K562 (cell line): ENCODE results near the gene ZC3H18. TPM values are rescaled to one million over a fixed set of nuclear protein-coding genes. Genes with fewer than 3 reads are reported as not detected.

Experiments used
- ATAC-seq: fragments of 200-7000 bp; cut with Tn5 transposase; 3 replicates; pipeline ENCODE4 v1.9.1; 2020; ENCODE audit warnings: moderate library complexity
- Bru-seq: library from RNA; stranded (reverse); fragments of 400-500 nt; gene quantifications from one replicate; lab custom pipeline; 2021; lab: Mats Ljungman, UMichigan
- BruChase-seq, 2 experiments: library from RNA; stranded (reverse); fragments of 400-500 nt; gene quantifications; one replicate each; lab custom pipeline; 2021; lab: Mats Ljungman, UMichigan
- BruUV-seq: library from RNA; stranded (reverse); fragments of 400-500 nt; replicated peaks from 2 replicates; lab custom pipeline; 2021; lab: Mats Ljungman, UMichigan
- CTCF ChIA-PET: fragments of 300-600 bp; formaldehyde crosslinking; extraction: SDS; loops from one replicate; lab custom pipeline; 2021; ENCODE audit warnings: low intra/inter-chr PET ratio; lab: Yijun Ruan, JAX
- POLR2A ChIA-PET: fragments of 300-600, 350-650 bp; sonication (Branson Sonifier 250); formaldehyde crosslinking; extraction: SDS; loops from one replicate; lab custom pipeline; 2021; ENCODE audit warnings: antibody characterized with exemption, inconsistent platforms; lab: Yijun Ruan, JAX
- DNase-seq, 4 experiments: peaks; one replicate each; pipeline versions ENCODE4 v3.0.0 to v3.0.0-alpha.2; 2011 to 2018; ENCODE audit warnings: low spot score in 3 of 4, mixed read lengths in 3 of 4; ENCODE audit errors: extremely low read depth in 1 of 4
- FAIRE-seq: peaks from 2 replicates; lab custom pipeline; 2011; peaks lifted over from hg19 to GRCh38; lab: Jason Lieb, UNC
- H2AFZ ChIP-seq: 2 replicates; pipeline ENCODE4 v1.6.0; 2011; ENCODE audit warnings: low read depth, low read length, control low read depth, inconsistent platforms
- H3K27ac ChIP-seq: fragments of 200-600 bp; 3 replicates; pipeline ENCODE4 v1.8.0; 2011; ENCODE audit warnings: low read depth, mild to moderate bottlenecking, control low read depth, inconsistent platforms, low read length, moderate library complexity, mixed read lengths; ENCODE audit errors: extremely low read depth
- H3K27me3 ChIP-seq, 2 experiments: fragments of 300-600 bp in 1 of 2; 2 replicates in 1 of 2; 3 replicates in 1 of 2; pipeline versions ENCODE4 v1.6.0 to v1.8.0; 2011; ENCODE audit warnings: inconsistent platforms in 2 of 2, low read length in 2 of 2, mild to moderate bottlenecking in 1 of 2, mixed read lengths in 1 of 2, moderate library complexity in 1 of 2; ENCODE audit not compliant: control insufficient read depth in 2 of 2, insufficient read depth in 2 of 2
- H3K36me3 ChIP-seq: fragments of 300-600 bp; 3 replicates; pipeline ENCODE4 v1.8.0; 2011; ENCODE audit warnings: mild to moderate bottlenecking, low read length, inconsistent platforms; ENCODE audit not compliant: control insufficient read depth, insufficient read depth
- H3K4me1 ChIP-seq, 2 experiments: fragments of 200-600 bp in 1 of 2; replicated peaks in 1 of 2; 2 replicates in 1 of 2; 3 replicates in 1 of 2; pipeline versions ENCODE4 v1.5.1 to v1.8.0; 2011; ENCODE audit warnings: inconsistent platforms in 2 of 2, low read length in 2 of 2, mild to moderate bottlenecking in 1 of 2, mixed read lengths in 1 of 2, moderate library complexity in 1 of 2; ENCODE audit not compliant: control insufficient read depth in 2 of 2, insufficient read depth in 2 of 2
- H3K4me2 ChIP-seq: 2 replicates; pipeline ENCODE4 v1.6.1; 2011; ENCODE audit warnings: low read length, control low read depth, inconsistent platforms, mixed read lengths; ENCODE audit not compliant: insufficient read depth
- H3K4me3 ChIP-seq: fragments of 200-600 bp; sonication (generic), shearing (Covaris generic); 2 replicates; pipeline ENCODE4 v1.5.1; 2016; ENCODE audit warnings: control low read depth, inconsistent platforms
- H3K79me2 ChIP-seq: fragments of 200-600 bp; 3 replicates; pipeline ENCODE4 v1.8.0; 2011; ENCODE audit warnings: low read length, inconsistent platforms; ENCODE audit not compliant: control insufficient read depth, insufficient read depth
- H3K9ac ChIP-seq, 2 experiments: 2 replicates each; pipeline versions ENCODE4 v1.6.0 to v1.6.1; 2011; ENCODE audit warnings: low read depth in 2 of 2, low read length in 2 of 2, control low read depth in 1 of 2, inconsistent platforms in 1 of 2, mild to moderate bottlenecking in 1 of 2, mixed read lengths in 1 of 2; ENCODE audit not compliant: insufficient read depth in 1 of 2
- H3K9me1 ChIP-seq: one replicate; pipeline ENCODE4 v1.6.0; 2011; ENCODE audit warnings: inconsistent platforms, mild to moderate bottlenecking, low read length, moderate library complexity; ENCODE audit not compliant: control insufficient read depth, insufficient read depth
- H3K9me3 ChIP-seq: replicated peaks from 2 replicates; pipeline ENCODE4 v1.5.1; 2011; ENCODE audit warnings: low read depth, low read length, inconsistent platforms; ENCODE audit not compliant: control insufficient read depth, insufficient read depth
- H4K20me1 ChIP-seq: replicated peaks from 2 replicates; pipeline ENCODE4 v1.6.1; 2011; ENCODE audit warnings: low read length, inconsistent platforms, mixed read lengths; ENCODE audit not compliant: control insufficient read depth, insufficient read depth
- CEBPZ ChIP-seq: fragments of 150-350 bp; IDR thresholded peaks from 2 replicates; pipeline ENCODE4 v1.6.1; 2014; ENCODE audit warnings: low read depth, mild to moderate bottlenecking, low read length, borderline replicate concordance
- GATAD2B ChIP-seq: fragments of 450-650 bp; IDR thresholded peaks from 2 replicates; pipeline ENCODE4 v1.6.1; 2017; ENCODE audit warnings: mild to moderate bottlenecking, borderline replicate concordance
- MBD1 ChIP-seq: fragments of 250-450 bp; sonication (Bioruptor Pico); IDR thresholded peaks from 2 replicates; pipeline ENCODE4 v1.8.0; 2022; ENCODE audit warnings: inconsistent platforms
- MEF2D ChIP-seq: conservative IDR thresholded peaks from 2 replicates; pipeline ENCODE4 v1.6.1; 2016; ENCODE audit warnings: low read depth, missing genetic modification characterization, missing compliant biosample characterization
- MTA1 ChIP-seq: fragments of 450-650 bp; IDR thresholded peaks from 2 replicates; pipeline ENCODE4 v1.6.1; 2017; ENCODE audit warnings: borderline replicate concordance
- RB1 ChIP-seq: fragments of 450-650 bp; IDR thresholded peaks from 2 replicates; pipeline ENCODE4 v1.6.1; 2017; ENCODE audit warnings: low read depth, mild to moderate bottlenecking
- TCF7L2 ChIP-seq: fragments of 150-350 bp; IDR thresholded peaks from 2 replicates; pipeline ENCODE4 v1.6.1; 2016; ENCODE audit warnings: low read depth, mild to moderate bottlenecking, low read length, moderate library complexity
- ZBTB12 ChIP-seq: fragments of 250-450 bp; sonication (Bioruptor Pico); IDR thresholded peaks from 2 replicates; pipeline ENCODE4 v1.4.0; 2020
- ZNF174 ChIP-seq: fragments of 250-450 bp; sonication (Bioruptor Pico); IDR thresholded peaks from 2 replicates; pipeline ENCODE4 v1.4.0; 2020; ENCODE audit warnings: mild to moderate bottlenecking
- WGBS: fragments of 100-300 bp; shearing (Covaris generic); methylation state at CpG from one replicate; pipeline ENCODE4 v1.1.6; 2016; ENCODE audit warnings: low coverage, mixed read lengths; ENCODE audit not compliant: insufficient coverage; ENCODE audit errors: missing lambda C conversion rate; 5-methylcytosine and 5-hydroxymethylcytosine counted together
- in situ Hi-C: fragments of 300-500 bp; cut with MboI; formaldehyde crosslinking; loops from 4 replicates; pipeline ENCODE4 v1.15.0; 2018; ENCODE audit warnings: inconsistent platforms, mixed read lengths
- intact Hi-C: fragments of 100-400 bp; cut with micrococcal nuclease; formaldehyde crosslinking; loops from 2 replicates; pipeline ENCODE4 v1.14.2; 2022
- long read RNA-seq, 3 experiments: library from polyadenylated mRNA in 2 of 3; library from RNA in 1 of 3; unstranded in 2 of 3; stranded (forward) in 1 of 3; transcript quantifications; one replicate each; pipeline ENCODE4 v2.0.0, GENCODE V29; 2019 to 2022
- polyA minus RNA-seq, 3 experiments: library from RNA; depleted of rRNA, polyadenylated mRNA; stranded (reverse); fragments of >200 nt; gene quantifications; 2 replicates each; pipeline ENCODE4 v1.2.3, GENCODE V29; 2011
- polyA plus RNA-seq, 8 experiments: library from polyadenylated mRNA; depleted of rRNA in 4 of 8; stranded (reverse) in 5 of 8; unstranded in 3 of 8; fragments of >200 nt; fragmentation: Nextera tagmentation in 2 of 8; fragmentation: Illumina TruSeq in 1 of 8; extraction: Ambion mirVana in 2 of 8; extraction: Trizol in 1 of 8; gene quantifications; 2 replicates each; pipeline versions ENCODE4 v1.2.1 to v1.2.3, GENCODE V29; 2011 to 2014; ENCODE audit warnings: inconsistent platforms in 1 of 8, missing spikeins in 1 of 8
- total RNA-seq, 7 experiments: library from RNA; depleted of rRNA in 6 of 7; stranded (reverse); fragments of >200 nt in 6 of 7; fragmentation: Illumina TruSeq in 2 of 7; extraction: Trizol in 2 of 7; gene quantifications; 2 replicates each; pipeline versions ENCODE4 v1.2.1 to v1.2.3, GENCODE V29; 2011 to 2021; ENCODE audit warnings: low replicate concordance in 1 of 7

ZC3H18 gene
- 74.4 and 112 TPM in 2 replicates for total RNA-seq (2011; cell fraction: chromatin; rRNA removed; ENCODE audit: low replicate concordance)
- total RNA-seq (2011; cell fraction: nucleolus; rRNA removed), result 51.3 and 61.4 TPM in 2 replicates
- 61.1 and 63.4 TPM in 2 replicates for total RNA-seq (2011; cell fraction: nucleoplasm; rRNA removed)
- total RNA-seq (2014; rRNA removed) (26.9 and 35.1 TPM in 2 replicates), total RNA-seq (2014; rRNA removed; fragmentation: Illumina TruSeq; extraction: Trizol) (16.0 and 16.3 TPM in 2 replicates), total RNA-seq (2015; rRNA removed; fragmentation: Illumina TruSeq; extraction: Trizol) (31.1 and 33.9 TPM in 2 replicates), total RNA-seq (2021) (81.3 and 88.7 TPM in 2 replicates), polyA plus RNA-seq (2011; rRNA removed) (12.5 and 15.8 TPM in 2 replicates), polyA plus RNA-seq (2014; fragmentation: Illumina TruSeq; extraction: Trizol) (60.7 and 65.3 TPM in 2 replicates), polyA plus RNA-seq (2014; fragmentation: Nextera tagmentation; extraction: Ambion mirVana) (1 to 10 TPM; 1.7 to 2.0 TPM), polyA plus RNA-seq (2014; rRNA removed) (37.1 and 49.2 TPM in 2 replicates), polyA minus RNA-seq (2011; rRNA and poly(A)+ RNA removed) (7.9 and 9.1 TPM in 2 replicates), Bru-seq, nascent RNA (percentile 78 among the genes with signal in this experiment), BruChase-seq, experiment 1, labeled RNA remaining after a 2-hour chase (percentile 82 among the genes with signal in this experiment), BruChase-seq, experiment 2, labeled RNA remaining after a 6-hour chase (percentile 84 among the genes with signal in this experiment)
- 10.1 and 15.8 TPM in 2 replicates for polyA plus RNA-seq (2011; cell fraction: cytosol; rRNA removed)
- polyA plus RNA-seq (2011; cell fraction: nucleus; rRNA removed), result 43.3 and 65.6 TPM in 2 replicates
- polyA plus RNA-seq (2012), result 57.6 and 59.2 TPM in 2 replicates
- polyA minus RNA-seq (2011; cell fraction: cytosol; rRNA and poly(A)+ RNA removed), result 23.7 and 30.6 TPM in 2 replicates
- 17.5 and 19.1 TPM in 2 replicates for polyA minus RNA-seq (2011; cell fraction: nucleus; rRNA and poly(A)+ RNA removed)
- long read RNA-seq, experiment 1, transcript ZC3H18-202 (19 exons, 3,211 nt), result minor isoform, 10 of 229 reads
- long read RNA-seq, experiment 1, transcript ZC3H18-201 (18 exons, 3,729 nt), result major isoform, 13 of 229 reads
- long read RNA-seq, experiment 1, partial matches to known transcripts, result 171 of 229 reads
- long read RNA-seq, experiment 1, other reads (novel, unspliced or antisense), result 30 of 229 reads
- long read RNA-seq, experiment 2, partial matches to known transcripts, result 66 of 74 reads
- long read RNA-seq, experiment 2, other reads (novel, unspliced or antisense), result 5 of 74 reads
- long read RNA-seq, experiment 3, partial matches to known transcripts, result 19 of 26 reads
- long read RNA-seq, experiment 3, other reads (novel, unspliced or antisense), result 3 of 26 reads

DNA sequence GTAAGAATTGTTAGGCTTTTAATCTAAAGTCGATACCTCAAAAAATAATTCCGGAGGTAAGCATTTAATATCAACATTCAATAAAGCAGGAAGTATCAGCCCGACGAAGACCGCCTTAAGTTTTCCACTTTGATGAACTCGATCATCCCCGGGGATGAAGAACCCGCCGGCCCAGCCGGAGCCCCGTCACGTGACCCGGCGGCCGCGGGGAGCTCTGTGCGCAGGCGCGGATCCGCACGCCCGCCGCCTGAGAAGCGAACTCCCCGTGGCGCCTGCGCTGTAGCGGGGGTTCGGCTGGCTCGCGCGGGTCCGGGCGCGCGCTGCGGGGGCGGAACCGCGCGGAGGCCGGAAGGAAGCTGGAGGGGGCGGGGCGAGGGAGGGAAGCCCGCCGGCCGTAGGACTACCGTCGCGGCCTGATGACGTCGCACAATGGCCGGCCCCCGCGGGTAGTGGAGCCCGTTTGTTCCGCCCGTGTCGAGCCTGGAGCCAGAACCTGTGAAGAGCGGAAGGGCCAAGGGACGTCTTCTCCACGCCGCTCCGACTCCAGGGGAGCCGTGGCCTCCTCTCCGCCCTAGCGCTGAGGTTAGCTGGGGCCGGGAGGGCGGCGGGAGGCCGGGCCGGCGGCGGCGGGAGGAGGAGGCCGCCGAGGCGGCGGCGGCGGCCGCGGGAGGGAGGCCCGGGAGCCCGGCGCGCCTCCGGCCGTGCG is at the start of gene ZC3H18:
Gene ZC3H18 (plus strand): TSS at position 419 of the 706 bp plus-strand sequence. CDS start 6,721 bp downstream, outside the sequence.
- POLR2A ChIA-PET, result interaction anchor here (0.5 to 3.7 kb wide), 20 partner anchors 9 to 441 kb away, joined by 3 to 27 read pairs (median 4); partner anchors contain the start of gene SNAI3
- Histone ChIP-seq H3K27ac (peak within 1 kb of the TSS; percentile 87), H3K36me3 (peaks cover 33% of the 10 kb centered on the region), H3K9ac (peak within 1 kb of the TSS; percentile 82 to 95), H3K4me1 (peaks cover 20 to 28% of the 10 kb centered on the region in 2 experiments; a peak in 4 of 5 replicates), H3K4me3 (peak within 1 kb of the TSS; percentile 79), H3K27me3 (no peaks in the 10 kb centered on the region), H4K20me1 (peaks cover 10% of the 10 kb centered on the region), H3K9me1 (no peaks in the 10 kb centered on the region), H3K9me3 (no peaks in the 10 kb centered on the region), H2AFZ (peak within 1 kb of the TSS; percentile 98), H3K4me2 (peak within 1 kb of the TSS; percentile 90), H3K79me2 (peaks cover 54% of the 10 kb centered on the region)
- CTCF ChIA-PET, result no interaction called here
- peak; percentile 99 to 100 (median 99) for DNase-seq
- WGBS, result under 1% methylated on average over 63 of the region's 90 CpGs
- in situ Hi-C loops (no loop called here), intact Hi-C loops (no loop called here)
- ATAC-seq, result peak; percentile 94
- no TSS peak for BruUV-seq
- FAIRE-seq, result peak; percentile 71
- TF ChIP-seq ZBTB12 (CRISPR knock-in tag) (peak; percentile 94), ZNF174 (no peak), TCF7L2 (no peak), MTA1 (peak; percentile 98), MBD1 (CRISPR knock-in tag) (no peak), MEF2D (tag) (no peak), RB1 (peak; percentile 97), GATAD2B (peak; percentile 47; the same call in 1 of the 2 replicates), CEBPZ (no peak)
